ENCODE results near the gene IL18RAP.

IL18RAP gene

GRCh38 chr2:102433973-102434654 is 11.2 kb downstream of the IL18RAP start:
- no peak for TF ChIP-seq CTCF (IDR thresholded peaks at IDR 0.05)
- Mint-ChIP-seq H3K9me3 (no peaks in the 10 kb centered on the region), H3K4me3 (no peak overlapping the region), H3K27me3 (ENCODE audit: low read depth, poor library complexity) (peaks cover 8% of the 10 kb centered on the region), H3K4me1 (no peaks in the 10 kb centered on the region), H3K27ac (no peak overlapping the region), H3K36me3 (ENCODE audit: low read depth) (no peaks in the 10 kb centered on the region)
- DNase-seq: no peak

- no peak overlapping the region for H3K4me3 Mint-ChIP-seq
- H3K9me3 Mint-ChIP-seq: no peaks in the 10 kb centered on the region
- H3K36me3 Mint-ChIP-seq (ENCODE audit: low read depth): no peaks in the 10 kb centered on the region
- H3K27me3 Mint-ChIP-seq (ENCODE audit: low read depth, poor library complexity): peaks cover 8% of the 10 kb centered on the region
- no peak for TF ChIP-seq CTCF (IDR thresholded peaks at IDR 0.05)
- H3K27ac Mint-ChIP-seq: no peak overlapping the region
- H3K4me1 Mint-ChIP-seq: no peaks in the 10 kb centered on the region
- DNase-seq: no peak
These were observed 11.9 kb downstream of the IL18RAP start for GRCh38 chr2:102434655-102435381.

GRCh38 chr2:102435741-102436140 is 12.8 kb downstream of the IL18RAP start:
- Mint-ChIP-seq H3K36me3 (ENCODE audit: low read depth) (no peaks in the 10 kb centered on the region), H3K27me3 (ENCODE audit: low read depth, poor library complexity) (peaks cover 8% of the 10 kb centered on the region), H3K9me3 (no peaks in the 10 kb centered on the region), H3K4me3 (no peak overlapping the region), H3K27ac (no peak overlapping the region), H3K4me1 (no peaks in the 10 kb centered on the region)
- TF ChIP-seq CTCF (IDR thresholded peaks at IDR 0.05): no peak
- no peak for DNase-seq

- no peak overlapping the region for H3K4me3 Mint-ChIP-seq
- H3K36me3 Mint-ChIP-seq (ENCODE audit: low read depth): no peaks in the 10 kb centered on the region
- H3K27me3 Mint-ChIP-seq (ENCODE audit: low read depth, poor library complexity): peaks cover 6% of the 10 kb centered on the region
- H3K27ac Mint-ChIP-seq: no peak overlapping the region
- H3K9me3 Mint-ChIP-seq: no peaks in the 10 kb centered on the region
- no peak for DNase-seq
- no peak for TF ChIP-seq CTCF (IDR thresholded peaks at IDR 0.05)
- no peaks in the 10 kb centered on the region for H3K4me1 Mint-ChIP-seq
These were observed 13.4 kb downstream of the IL18RAP start for GRCh38 chr2:102436323-102436722.

- Mint-ChIP-seq H3K4me1 (no peaks in the 10 kb centered on the region), H3K4me3 (no peak overlapping the region), H3K36me3 (ENCODE audit: low read depth) (no peaks in the 10 kb centered on the region), H3K27me3 (ENCODE audit: low read depth, poor library complexity) (peaks cover 4% of the 10 kb centered on the region), H3K9me3 (no peaks in the 10 kb centered on the region), H3K27ac (no peak overlapping the region)
- no peak for TF ChIP-seq CTCF (IDR thresholded peaks at IDR 0.05)
- DNase-seq: no peak
These were observed 14.2 kb downstream of the IL18RAP start for GRCh38 chr2:102437122-102437521.

- DNase-seq: no peak
- Mint-ChIP-seq H3K4me1 (no peaks in the 10 kb centered on the region), H3K36me3 (ENCODE audit: low read depth) (no peaks in the 10 kb centered on the region), H3K4me3 (no peak overlapping the region), H3K27me3 (ENCODE audit: low read depth, poor library complexity) (peaks cover 4% of the 10 kb centered on the region), H3K27ac (no peak overlapping the region), H3K9me3 (no peaks in the 10 kb centered on the region)
- no peak for TF ChIP-seq CTCF (IDR thresholded peaks at IDR 0.05)
These were observed 15.2 kb downstream of the IL18RAP start for GRCh38 chr2:102438111-102438510.

Measured in nephron progenitor cell (in vitro differentiated cells).